Astrocyte (in vitro differentiated cells and primary cell): ENCODE measurements around the gene F11R. TPM values are rescaled to one million over a fixed set of nuclear protein-coding genes. Genes with fewer than 3 reads are reported as not detected.

ENCODE experiments used
- total RNA-seq: library from RNA; stranded (reverse); gene quantifications from 2 replicates; pipeline ENCODE4 v1.2.1, GENCODE V29; 2021

Gene F11R
- total RNA-seq, 1 donor from 2014 or later: 68.6 TPM

Other genes starting within 250 kb of the F11R start
- not detected in 2 replicates for gene LY9, start 225.0 kb downstream of the F11R start, total RNA-seq
- gene CD244, start 158.3 kb downstream of the F11R start, total RNA-seq: not detected in 2 replicates
- gene ITLN1, start 136.0 kb downstream of the F11R start, total RNA-seq: not detected in 2 replicates
- not detected in 2 replicates for gene ITLN2, start 66.3 kb downstream of the F11R start, total RNA-seq
- gene TSTD1, start 17.8 kb upstream of the F11R start, total RNA-seq: 9.5 TPM in 2 replicates
- gene USF1, start 24.8 kb upstream of the F11R start, total RNA-seq: 61.3 and 70.1 TPM in 2 replicates
- 0.19 and 0.25 TPM in 2 replicates for gene ARHGAP30, start 48.7 kb upstream of the F11R start, total RNA-seq
- gene NECTIN4, start 68.4 kb upstream of the F11R start, total RNA-seq: 1.6 and 1.9 TPM in 2 replicates
- 1.5 and 1.8 TPM in 2 replicates for gene KLHDC9, start 77.2 kb upstream of the F11R start, total RNA-seq
- gene PFDN2, start 96.9 kb upstream of the F11R start, total RNA-seq: 103 and 111 TPM in 2 replicates
- gene NIT1, start 97.0 kb upstream of the F11R start, total RNA-seq: 25.6 and 25.9 TPM in 2 replicates
- 40.9 and 41.8 TPM in 2 replicates for gene DEDD, start 111.5 kb upstream of the F11R start, total RNA-seq
- 87.5 and 91.0 TPM in 2 replicates for gene UFC1, start 132.8 kb upstream of the F11R start, total RNA-seq
- 14.4 and 19.2 TPM in 2 replicates for gene USP21, start 138.3 kb upstream of the F11R start, total RNA-seq
- 17.0 and 20.0 TPM in 2 replicates for gene PPOX, start 145.3 kb upstream of the F11R start, total RNA-seq
- gene B4GALT3, start 156.4 kb upstream of the F11R start, total RNA-seq: 39.6 and 40.4 TPM in 2 replicates
- gene ADAMTS4, start 177.9 kb upstream of the F11R start, total RNA-seq: 2.7 and 5.1 TPM in 2 replicates
- gene NDUFS2, start 181.2 kb upstream of the F11R start, total RNA-seq: 59.9 and 69.0 TPM in 2 replicates
- gene FCER1G, start 194.1 kb upstream of the F11R start, total RNA-seq: 0.68 and 0.91 TPM in 2 replicates
- gene APOA2, start 202.5 kb upstream of the F11R start, total RNA-seq: not detected in 2 replicates
- 12.0 and 12.3 TPM in 2 replicates for gene TOMM40L, start 204.9 kb upstream of the F11R start, total RNA-seq
- not detected in 2 replicates for gene NR1I3, start 217.1 kb upstream of the F11R start, total RNA-seq
- 0.26 TPM in 1 of 2 replicates, not detected in the other for gene PCP4L1, start 237.6 kb upstream of the F11R start, total RNA-seq